Peyer's patch (tissue), 4 donors: ENCODE results near the gene VGLL4.

Experiments
- CTCF ChIP-seq, 6 experiments: fragments of 450-650 bp in 4 of 6; fragments of 200-600 bp in 2 of 6; sonication (generic) in 1 of 6; IDR thresholded peaks; one replicate each; pipeline ENCODE4 v1.5.1; 2017 to 2019; ENCODE audit warnings: antibody characterized with exemption in 6 of 6, mild to moderate bottlenecking in 3 of 6, moderate library complexity in 1 of 6
- POLR2A ChIP-seq, 2 donors: fragments of 450-650 bp; IDR thresholded peaks; one replicate each; pipeline ENCODE4 v1.5.1; 2017; ENCODE audit warnings: antibody characterized with exemption in 2 of 2, mild to moderate bottlenecking in 2 of 2, moderate library complexity in 2 of 2

GRCh38 chr3:11642431-11643191 is 1.1 kb downstream of the VGLL4 start:
- TF ChIP-seq CTCF (IDR thresholded peaks at IDR 0.05): no peak
- TF ChIP-seq POLR2A (IDR thresholded peaks at IDR 0.05): no peak
